NCI-H1694 treated with DMSO at 0.1 percent for 48 hours (cell line): ENCODE results near the gene ZNF273.
"Not testable (repeated sequence)": the region's sequence is repeated elsewhere in the genome, so short reads cannot be mapped to it uniquely, and the experiment has no call there.

Experiments
- DNase-seq: peaks from one replicate; lab custom pipeline; 2025; lab: John Stamatoyannopoulos, UW

Gene ZNF273

DNA sequence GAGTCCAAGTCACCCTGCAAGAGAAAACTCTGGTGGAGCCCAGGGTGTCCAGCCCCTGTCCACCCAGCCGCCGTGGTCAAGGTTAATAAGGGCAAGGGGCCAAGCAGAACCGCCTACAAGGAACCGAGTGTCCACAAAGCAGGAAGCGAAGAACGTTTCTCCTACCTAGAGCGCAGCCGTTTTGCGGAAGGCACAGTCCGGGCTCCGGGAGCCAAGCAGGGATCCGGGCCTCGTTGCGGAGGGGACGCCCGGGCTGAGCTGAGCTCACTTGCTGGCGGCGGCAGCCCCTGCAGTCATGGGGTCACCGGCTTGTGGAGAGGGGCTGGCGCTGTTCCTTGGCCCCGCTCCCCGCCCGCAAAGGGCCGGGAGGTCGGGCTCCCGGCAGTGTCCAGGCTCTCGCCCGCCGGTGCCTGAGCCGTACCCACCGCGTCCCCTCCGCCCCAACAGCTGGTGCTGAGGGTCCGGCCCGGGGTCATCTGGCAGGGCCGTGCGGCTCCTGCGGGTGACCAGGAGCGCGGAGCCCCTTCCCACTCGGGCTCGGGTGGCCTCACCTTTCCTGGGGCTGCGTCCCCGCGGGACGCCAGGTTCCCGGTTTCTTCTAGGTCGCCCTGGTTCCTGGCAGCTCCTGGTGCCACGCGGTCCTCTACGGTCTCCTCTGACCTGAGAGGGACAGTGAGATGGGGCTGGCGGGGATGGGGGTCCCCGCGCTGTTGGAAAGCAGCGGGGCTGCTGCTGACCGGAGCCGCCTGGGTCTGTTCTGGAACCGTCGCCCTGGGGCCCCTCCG lies 14.0 kb upstream of the ZNF273 start:
- no peak for DNase-seq

- DNase-seq = no peak
Measured at GRCh38 chr7:64889686-64890162, 13.3 kb upstream of the ZNF273 start.

DNA sequence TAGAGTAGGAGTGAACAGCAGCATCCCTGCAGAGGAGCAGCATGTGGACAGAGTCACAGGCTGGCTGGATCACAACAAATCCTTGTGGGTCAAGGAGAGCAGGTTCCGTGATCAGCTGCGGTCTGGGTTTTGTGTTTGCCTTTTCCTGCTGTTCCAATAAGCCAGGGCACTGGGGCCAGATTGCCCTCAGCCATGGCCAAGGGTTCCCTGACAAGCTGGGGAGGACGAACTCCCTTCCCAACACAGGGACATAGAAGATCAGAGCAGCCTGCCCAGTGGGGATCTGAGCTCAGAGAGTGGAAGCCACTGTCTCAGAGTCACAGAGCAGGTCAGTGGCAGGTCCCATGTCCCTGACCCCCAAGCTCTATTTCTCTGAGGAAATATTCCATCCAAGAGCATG lies 12.8 kb upstream of the ZNF273 start:
- not testable (repeated sequence) for DNase-seq

DNA sequence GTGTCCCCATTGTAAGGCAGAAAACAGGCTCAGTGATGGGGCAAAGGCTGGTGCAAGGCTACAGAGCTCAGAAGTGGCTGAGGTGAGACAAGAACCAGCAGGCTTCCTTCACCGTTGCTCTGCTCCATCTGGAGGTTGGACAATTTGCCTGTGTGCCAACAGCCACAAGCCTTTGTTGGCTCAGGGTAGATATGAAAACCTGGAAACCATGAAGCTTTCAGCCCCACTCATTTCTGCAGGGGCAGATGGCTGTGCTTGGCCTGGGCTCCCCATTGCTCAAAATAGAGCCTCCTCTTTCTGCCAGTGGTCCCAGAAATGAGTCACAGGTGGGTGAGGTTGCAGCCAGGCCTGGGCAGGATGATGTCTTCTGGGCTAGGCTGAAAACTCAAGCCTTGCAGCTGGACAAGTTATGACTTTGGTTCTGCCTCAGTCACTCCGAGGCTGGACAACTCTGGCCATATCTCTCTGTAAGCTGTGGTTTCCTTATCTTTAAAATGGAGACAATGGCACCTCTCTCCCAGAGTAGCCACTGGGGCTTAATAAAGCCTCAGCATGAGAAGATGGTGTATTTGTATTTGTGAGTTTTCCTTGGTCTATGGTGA lies 12.2 kb upstream of the ZNF273 start:
- no peak for DNase-seq

GRCh38 chr7:64891363-64892081 lies 11.6 kb upstream of the ZNF273 start:
- not testable (repeated sequence) for DNase-seq

DNA sequence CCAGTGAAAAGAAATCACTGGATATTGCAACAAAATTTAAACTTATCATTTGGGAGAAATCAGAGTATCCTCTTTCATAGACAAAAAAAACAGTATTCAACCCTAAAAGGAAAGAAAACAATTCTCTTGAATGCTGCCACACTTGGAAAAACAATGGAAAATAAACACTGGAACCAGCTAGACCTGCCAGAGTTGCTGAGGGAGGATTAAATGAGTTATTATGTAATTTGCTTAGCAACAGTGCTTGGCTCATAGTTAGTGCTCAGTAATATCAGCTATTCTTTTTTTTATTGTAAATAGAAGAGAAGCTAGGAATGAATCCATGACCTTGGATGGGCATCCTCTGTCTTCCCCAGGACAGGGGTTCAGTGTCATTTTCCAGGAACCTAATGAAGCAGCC lies 11.0 kb upstream of the ZNF273 start:
- DNase-seq = no peak

GRCh38 chr7:64892666-64893309 lies 10.3 kb upstream of the ZNF273 start:
- DNase-seq = no peak

- DNase-seq = no peak
Measured at GRCh38 chr7:64893401-64893800, 9.7 kb upstream of the ZNF273 start.

DNA sequence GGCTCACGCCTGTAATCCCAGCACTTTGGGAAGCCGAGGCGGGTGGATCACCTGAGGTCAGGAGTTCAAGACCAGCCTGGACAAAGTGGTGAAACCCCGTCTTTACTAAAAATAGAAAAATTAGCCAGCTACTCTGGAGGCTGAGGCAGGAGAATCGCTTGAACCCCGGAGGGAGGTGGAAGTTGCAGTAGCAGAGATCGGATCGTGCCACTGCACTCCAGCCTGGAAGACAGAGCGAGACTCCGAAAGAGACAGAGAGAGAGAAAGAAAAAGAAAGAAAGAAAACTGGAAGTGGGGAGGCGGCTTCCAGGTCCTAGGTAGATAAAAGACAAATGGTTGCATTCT lies 640 bp upstream of the ZNF273 start:
- DNase-seq = not testable (repeated sequence)

GRCh38 chr7:64904008-64904407 lies 935 bp downstream of the ZNF273 start:
- no peak for DNase-seq

DNA sequence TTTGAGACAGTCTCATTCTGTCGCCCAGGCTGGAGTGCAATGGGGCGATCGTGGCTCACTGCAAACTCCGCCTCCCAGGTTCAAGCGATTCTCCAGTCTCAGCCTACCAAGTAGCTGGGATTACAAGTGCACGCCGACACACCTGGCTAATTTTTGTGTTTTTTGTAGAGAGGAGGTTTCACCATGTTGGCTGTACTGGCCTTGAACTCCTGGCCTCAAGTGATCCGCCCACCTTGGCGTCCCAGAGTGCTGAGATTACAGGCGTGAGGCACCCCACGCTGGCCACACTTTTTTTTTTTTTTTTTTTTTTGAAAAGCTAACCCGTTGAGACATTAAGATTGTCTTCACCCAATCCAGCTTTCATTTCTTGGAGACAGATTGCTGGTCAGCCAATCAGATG lies 2.1 kb downstream of the ZNF273 start:
- DNase-seq = no peak

DNA sequence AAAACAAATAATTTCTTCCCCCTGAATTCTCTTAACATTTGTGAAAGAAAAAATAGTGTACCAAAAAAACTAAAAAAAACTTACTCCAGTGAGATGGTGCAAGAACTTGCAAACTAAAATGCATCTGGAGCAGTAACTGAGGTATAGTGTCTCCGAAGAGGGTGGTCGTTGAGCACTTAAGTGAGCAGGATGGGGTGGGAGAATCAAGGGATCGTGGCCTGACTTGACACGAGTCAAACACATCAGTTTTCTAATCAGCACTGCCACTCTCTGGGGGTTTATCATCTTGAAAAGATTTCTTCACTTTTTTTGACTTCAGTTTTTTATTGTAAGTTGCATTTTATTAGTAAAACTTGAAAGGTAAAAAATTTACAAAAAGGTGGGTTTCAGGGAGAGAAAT lies 2.5 kb downstream of the ZNF273 start:
- DNase-seq = no peak

DNA sequence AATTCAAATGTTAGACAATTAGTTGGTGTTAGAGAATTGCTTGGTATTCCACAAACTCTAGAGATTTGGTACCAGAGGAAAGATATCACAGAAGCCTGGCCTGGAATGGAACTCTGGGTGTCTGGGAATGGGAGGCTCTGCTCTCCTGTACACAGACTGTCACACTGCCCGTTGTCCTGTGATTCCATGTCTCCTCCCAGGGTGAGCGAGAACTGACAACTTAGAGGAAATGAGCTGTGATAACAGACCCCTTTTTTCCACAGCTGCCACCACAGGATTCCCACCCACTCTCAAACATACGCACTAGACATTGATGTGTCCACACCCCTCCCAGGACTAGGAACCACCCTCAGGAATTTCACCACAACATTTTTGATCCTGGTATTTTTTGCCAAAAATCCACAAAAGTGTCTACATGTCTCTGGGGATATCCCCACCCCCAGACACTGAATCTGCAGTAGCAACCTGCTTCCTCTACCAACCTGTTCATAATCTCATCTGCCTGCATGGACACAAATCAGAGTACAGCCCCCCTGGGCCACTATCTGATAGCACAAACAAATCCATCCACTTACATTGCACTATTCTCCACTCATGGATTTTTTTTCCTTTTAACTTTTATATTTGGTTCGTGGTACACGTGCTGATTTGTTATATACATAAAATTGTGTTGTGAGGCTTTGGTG lies 4.7 kb downstream of the ZNF273 start:
- no peak for DNase-seq

GRCh38 chr7:64908358-64908757 lies 5.3 kb downstream of the ZNF273 start:
- no peak for DNase-seq

- DNase-seq = no peak
Measured at GRCh38 chr7:64914557-64914956, 11.5 kb downstream of the ZNF273 start.

DNA sequence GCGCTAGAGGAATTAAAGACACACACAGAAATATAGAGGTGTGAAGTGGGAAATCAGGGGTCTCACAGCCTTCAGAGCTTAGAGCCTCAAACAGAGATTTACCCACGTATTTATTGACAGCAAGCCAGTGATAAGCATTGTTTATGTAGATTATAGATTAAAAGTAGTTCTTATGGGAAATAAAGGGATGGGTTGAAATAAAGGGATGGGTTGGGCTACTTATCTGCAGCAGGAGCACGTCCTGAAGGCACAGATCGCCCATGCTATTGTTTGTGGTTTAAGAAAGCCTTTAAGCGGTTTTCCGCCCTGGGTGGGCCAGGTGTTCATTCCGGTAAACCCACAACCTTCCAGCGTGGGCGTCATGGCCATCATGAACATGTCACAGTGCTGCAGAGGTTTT lies 12.2 kb downstream of the ZNF273 start:
- not testable (repeated sequence) for DNase-seq

- not testable (repeated sequence) for DNase-seq
Measured at GRCh38 chr7:64928252-64929187, 25.4 kb downstream of the ZNF273 start.

- no peak for DNase-seq
Measured at GRCh38 chr7:64934478-64934877, 31.4 kb downstream of the ZNF273 start.

GRCh38 chr7:64938540-64938939 lies 35.5 kb downstream of the ZNF273 start:
- DNase-seq = no peak

- not testable (repeated sequence) for DNase-seq
Measured at GRCh38 chr7:64940021-64940420, 36.9 kb downstream of the ZNF273 start.
